Anterior cingulate cortex (tissue), 58 donors: ENCODE measurements around the gene NFATC2IP.
A peak's percentile ranks its signal among the peaks of the same experiment; 100 is the strongest.
"Not testable (repeated sequence)": the region's sequence is repeated elsewhere in the genome, so short reads cannot be mapped to it uniquely, and the experiment has no call there.

Source experiments
- DNase-seq, 58 donors: peaks; one replicate each; lab custom pipeline; 2025; lab: John Stamatoyannopoulos, UW

The NFATC2IP gene

GRCh38 chr16:28989363-28989762 is 38.6 kb downstream of the NFATC2IP start:
- DNase-seq: no peak

- DNase-seq: no peak
These were observed 39.8 kb downstream of the NFATC2IP start for GRCh38 chr16:28990375-28991040.

GRCh38 chr16:28991687-28992086 is 41.0 kb downstream of the NFATC2IP start:
- DNase-seq: no peak

- DNase-seq: no peak
These were observed 41.8 kb downstream of the NFATC2IP start for GRCh38 chr16:28992496-28992895.

GRCh38 chr16:28998837-28999236 is 48.1 kb downstream of the NFATC2IP start:
- DNase-seq: no peak

- DNase-seq: no peak
These were observed 48.8 kb downstream of the NFATC2IP start for GRCh38 chr16:28999577-28999976.

GRCh38 chr16:29000019-29000418 is 49.3 kb downstream of the NFATC2IP start:
- DNase-seq: no peak

- not testable (repeated sequence) for DNase-seq
These were observed 53.9 kb downstream of the NFATC2IP start for GRCh38 chr16:29004496-29005139.

GRCh38 chr16:29007730-29008593 is 57.2 kb downstream of the NFATC2IP start:
- DNase-seq: peak in 1 of 58 donors; percentile 7

GRCh38 chr16:29009050-29009837 is 58.5 kb downstream of the NFATC2IP start:
- no peak for DNase-seq

GRCh38 chr16:29009838-29010166 is 59.1 kb downstream of the NFATC2IP start:
- DNase-seq: no peak

- DNase-seq: no peak
These were observed 60.4 kb downstream of the NFATC2IP start for GRCh38 chr16:29011112-29011511.

- DNase-seq: no peak
These were observed 61.1 kb downstream of the NFATC2IP start for GRCh38 chr16:29011851-29012250.

- DNase-seq: no peak
These were observed 62.3 kb downstream of the NFATC2IP start for GRCh38 chr16:29012913-29013553.

- DNase-seq: no peak
These were observed 63.9 kb downstream of the NFATC2IP start for GRCh38 chr16:29014561-29015069.
